ENCODE measurements around the gene UBE2V1.

UBE2V1 gene

GRCh38 chr20:50142812-50143211, 29.9 kb upstream of the UBE2V1 start:
- Histone ChIP-seq H3K18ac (ENCODE audit: low read length) (no peak overlapping the region), H3K4me1 (ENCODE audit: control insufficient read depth in 1 of 2, insufficient read depth in 2 of 2, low read length in 2 of 2) (peaks cover 41 to 52% of the 10 kb centered on the region in 2 experiments), H2AFZ (ENCODE audit: insufficient read depth, low read length, poor library complexity) (no peak overlapping the region), H2AK5ac (ENCODE audit: low read length) (no peak overlapping the region), H3K4ac (ENCODE audit: low read depth, low read length) (no peak overlapping the region), H3K36me3 (ENCODE audit: control insufficient read depth in 1 of 2, insufficient read depth in 2 of 2, low read length in 2 of 2) (peaks cover 67 to 71% of the 10 kb centered on the region in 2 experiments), H3K9me3 (ENCODE audit: insufficient read depth, low read depth, low read length) (peaks cover 2% of the 10 kb centered on the region), H2BK5ac (ENCODE audit: low read depth, low read length, poor library complexity) (no peak overlapping the region), H4K8ac (ENCODE audit: low read depth, low read length) (no peak overlapping the region), H4K91ac (ENCODE audit: low read depth, low read length) (no peak overlapping the region), H3K27me3 (ENCODE audit: insufficient read depth, low read length) (no peaks in the 10 kb centered on the region), H4K12ac (ENCODE audit: low read depth, low read length) (no peak overlapping the region), H3K79me2 (ENCODE audit: control insufficient read depth, insufficient read depth, low read length, poor library complexity) (peaks cover 35% of the 10 kb centered on the region), H3K79me1 (ENCODE audit: low read length) (peaks cover 5% of the 10 kb centered on the region), H2BK12ac (ENCODE audit: low read length) (no peak overlapping the region), H3K23ac (ENCODE audit: low read length) (no peak overlapping the region), H3K14ac (ENCODE audit: low read length) (no peak overlapping the region), H3K4me2 (ENCODE audit: low read length) (no peak overlapping the region), H3K4me3 (ENCODE audit: low read depth, low read length) (no peak overlapping the region), H3K27ac (ENCODE audit: low read depth, low read length) (no peak overlapping the region), H3K9ac (ENCODE audit: low read length) (no peak overlapping the region), H2BK120ac (ENCODE audit: insufficient read depth, low read length, poor library complexity) (no peak overlapping the region)
- peak; percentile 70 for DNase-seq
- WGBS (ENCODE audit: extremely low coverage, insufficient coverage, insufficient read length) = no CpG with 5 or more reads among the region's 6 CpGs

DNA sequence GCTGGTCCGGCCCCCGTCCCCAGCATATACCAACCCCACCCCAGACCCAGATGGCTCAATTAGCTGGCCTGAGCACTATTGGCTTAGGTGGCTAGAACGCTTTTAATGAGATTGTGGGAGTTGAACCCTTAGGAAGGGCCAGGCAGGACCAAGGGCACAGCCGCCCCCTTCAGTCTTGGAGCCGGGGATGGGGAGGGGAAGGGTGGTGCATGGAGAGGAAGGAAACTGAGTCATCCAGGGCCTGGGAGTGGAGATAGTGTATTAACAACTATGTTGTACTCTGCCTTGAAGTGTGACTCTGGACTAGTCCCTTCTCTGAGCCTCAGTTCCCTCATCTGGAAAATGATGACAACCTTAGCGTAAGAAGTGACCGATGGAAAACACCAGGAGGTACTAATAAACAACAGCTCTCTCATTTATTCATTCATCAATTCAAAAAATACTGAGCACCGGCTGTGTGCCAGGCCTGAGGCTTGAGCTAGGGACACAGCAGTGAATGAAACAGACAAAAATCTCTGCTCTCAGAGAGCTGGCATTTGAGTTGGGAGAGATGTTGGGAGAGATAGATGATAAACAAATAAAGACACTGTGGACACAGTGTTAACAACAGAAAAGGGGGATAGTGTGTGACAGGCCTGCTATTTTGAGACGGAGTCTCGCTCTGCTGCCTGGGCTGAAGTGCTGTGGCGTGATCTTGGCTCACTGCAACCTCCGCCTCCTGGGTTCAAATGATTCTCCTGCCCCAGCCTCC, 29.0 kb upstream of the UBE2V1 start:
- Histone ChIP-seq H3K23ac (ENCODE audit: low read length) (no peak overlapping the region), H3K9me3 (ENCODE audit: insufficient read depth, low read depth, low read length) (peaks cover 2% of the 10 kb centered on the region)
- no CpG with 5 or more reads among the region's 12 CpGs for WGBS (ENCODE audit: extremely low coverage, insufficient coverage, insufficient read length)

DNA sequence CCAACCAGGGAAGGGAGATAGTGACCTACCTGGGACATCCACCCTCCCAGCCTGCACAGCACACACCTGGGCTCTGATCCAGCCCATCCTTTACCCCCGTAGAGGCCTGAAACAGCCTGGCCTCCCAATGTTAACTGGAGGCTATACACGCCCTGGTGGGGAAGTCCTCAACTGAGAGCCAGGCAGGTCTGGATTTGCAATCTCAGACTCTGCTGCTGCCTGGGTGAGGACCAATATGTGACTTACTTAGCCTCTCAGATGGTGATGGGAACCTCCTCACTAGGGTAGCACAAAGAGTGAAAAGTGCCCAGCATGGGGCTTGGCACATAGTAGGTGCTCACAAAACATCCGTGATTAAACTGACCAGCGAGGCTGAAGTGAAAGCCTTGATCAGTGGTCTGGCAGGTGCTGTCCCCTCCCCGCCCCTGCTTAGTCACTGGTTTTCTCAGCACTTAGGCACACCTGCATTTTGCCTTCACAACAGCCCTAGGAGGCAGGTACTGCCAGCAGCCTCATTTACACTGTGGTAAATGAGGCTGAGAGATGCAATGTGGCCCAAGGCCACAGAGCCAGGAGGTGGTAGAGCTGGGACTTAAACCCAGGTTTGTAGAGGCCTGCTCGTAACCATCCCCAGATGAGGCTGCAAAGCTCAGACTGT, 28.2 kb upstream of the UBE2V1 start:
- no peak overlapping the region for H2BK5ac ChIP-seq (ENCODE audit: low read depth, low read length, poor library complexity)
- no peak overlapping the region for H3K23ac ChIP-seq (ENCODE audit: low read length)
- no peak overlapping the region for H3K4me3 ChIP-seq (ENCODE audit: low read depth, low read length)
- H3K9ac ChIP-seq (ENCODE audit: low read length) = no peak overlapping the region
- H4K8ac ChIP-seq (ENCODE audit: low read depth, low read length) = no peak overlapping the region
- no peak overlapping the region for H4K91ac ChIP-seq (ENCODE audit: low read depth, low read length)
- H3K27me3 ChIP-seq (ENCODE audit: insufficient read depth, low read length) = no peaks in the 10 kb centered on the region
- H4K12ac ChIP-seq (ENCODE audit: low read depth, low read length) = no peak overlapping the region
- H2AFZ ChIP-seq (ENCODE audit: insufficient read depth, low read length, poor library complexity) = no peak overlapping the region
- no peak overlapping the region for H2AK5ac ChIP-seq (ENCODE audit: low read length)
- no CpG with 5 or more reads among the region's 6 CpGs for WGBS (ENCODE audit: extremely low coverage, insufficient coverage, insufficient read length)
- peaks cover 22% of the 10 kb centered on the region for H3K79me2 ChIP-seq (ENCODE audit: control insufficient read depth, insufficient read depth, low read length, poor library complexity)
- no peak overlapping the region for H2BK120ac ChIP-seq (ENCODE audit: insufficient read depth, low read length, poor library complexity)
- H3K27ac ChIP-seq (ENCODE audit: low read depth, low read length) = no peak overlapping the region
- DNase-seq = no peak
- H3K4me2 ChIP-seq (ENCODE audit: low read length) = no peak overlapping the region
- H3K18ac ChIP-seq (ENCODE audit: low read length) = no peak overlapping the region
- H3K4me1 ChIP-seq (ENCODE audit: control insufficient read depth in 1 of 2, insufficient read depth in 2 of 2, low read length in 2 of 2) = peaks cover 26 to 41% of the 10 kb centered on the region in 2 experiments
- H2BK12ac ChIP-seq (ENCODE audit: low read length) = no peak overlapping the region
- H3K79me1 ChIP-seq (ENCODE audit: low read length) = peaks cover 5% of the 10 kb centered on the region
- H3K36me3 ChIP-seq (ENCODE audit: control insufficient read depth in 1 of 2, insufficient read depth in 2 of 2, low read length in 2 of 2) = peaks cover 67 to 68% of the 10 kb centered on the region in 2 experiments
- H3K14ac ChIP-seq (ENCODE audit: low read length) = no peak overlapping the region
- H3K9me3 ChIP-seq (ENCODE audit: insufficient read depth, low read depth, low read length) = peaks cover 2% of the 10 kb centered on the region
- peak overlapping the region; percentile 59 for H3K4ac ChIP-seq (ENCODE audit: low read depth, low read length)

More for the DNA sequence above, 29.0 kb upstream of the UBE2V1 start:
- Histone ChIP-seq H2AFZ (ENCODE audit: insufficient read depth, low read length, poor library complexity) (no peak overlapping the region), H4K8ac (ENCODE audit: low read depth, low read length) (no peak overlapping the region), H3K18ac (ENCODE audit: low read length) (no peak overlapping the region), H3K36me3 (ENCODE audit: control insufficient read depth in 1 of 2, insufficient read depth in 2 of 2, low read length in 2 of 2) (peaks cover 69 to 71% of the 10 kb centered on the region in 2 experiments), H2AK5ac (ENCODE audit: low read length) (no peak overlapping the region), H2BK120ac (ENCODE audit: insufficient read depth, low read length, poor library complexity) (no peak overlapping the region), H3K27me3 (ENCODE audit: insufficient read depth, low read length) (no peaks in the 10 kb centered on the region), H2BK5ac (ENCODE audit: low read depth, low read length, poor library complexity) (no peak overlapping the region), H2BK12ac (ENCODE audit: low read length) (no peak overlapping the region), H3K14ac (ENCODE audit: low read length) (no peak overlapping the region), H3K4ac (ENCODE audit: low read depth, low read length) (peak overlapping the region; percentile 47), H3K79me1 (ENCODE audit: low read length) (peaks cover 5% of the 10 kb centered on the region), H3K9ac (ENCODE audit: low read length) (no peak overlapping the region), H4K12ac (ENCODE audit: low read depth, low read length) (no peak overlapping the region), H3K27ac (ENCODE audit: low read depth, low read length) (no peak overlapping the region), H3K4me2 (ENCODE audit: low read length) (no peak overlapping the region), H3K4me3 (ENCODE audit: low read depth, low read length) (no peak overlapping the region), H3K79me2 (ENCODE audit: control insufficient read depth, insufficient read depth, low read length, poor library complexity) (peaks cover 30% of the 10 kb centered on the region), H4K91ac (ENCODE audit: low read depth, low read length) (no peak overlapping the region), H3K4me1 (ENCODE audit: control insufficient read depth in 1 of 2, insufficient read depth in 2 of 2, low read length in 2 of 2) (peaks cover 35 to 49% of the 10 kb centered on the region in 2 experiments)
- no peak for DNase-seq

GRCh38 chr20:50140339-50140859, 27.4 kb upstream of the UBE2V1 start:
- Histone ChIP-seq H4K8ac (ENCODE audit: low read depth, low read length) (no peak overlapping the region), H2AFZ (ENCODE audit: insufficient read depth, low read length, poor library complexity) (no peak overlapping the region), H3K79me1 (ENCODE audit: low read length) (peaks cover 5% of the 10 kb centered on the region), H3K4me3 (ENCODE audit: low read depth, low read length) (no peak overlapping the region), H3K27ac (ENCODE audit: low read depth, low read length) (no peak overlapping the region), H3K18ac (ENCODE audit: low read length) (peak overlapping the region; percentile 33), H4K91ac (ENCODE audit: low read depth, low read length) (no peak overlapping the region), H2BK120ac (ENCODE audit: insufficient read depth, low read length, poor library complexity) (no peak overlapping the region), H3K36me3 (ENCODE audit: control insufficient read depth in 1 of 2, insufficient read depth in 2 of 2, low read length in 2 of 2) (peaks cover 66 to 67% of the 10 kb centered on the region in 2 experiments), H2BK5ac (ENCODE audit: low read depth, low read length, poor library complexity) (no peak overlapping the region), H3K14ac (ENCODE audit: low read length) (no peak overlapping the region), H3K4me1 (ENCODE audit: control insufficient read depth in 1 of 2, insufficient read depth in 2 of 2, low read length in 2 of 2) (peaks cover 26 to 39% of the 10 kb centered on the region in 2 experiments), H3K23ac (ENCODE audit: low read length) (no peak overlapping the region), H3K9ac (ENCODE audit: low read length) (no peak overlapping the region), H3K79me2 (ENCODE audit: control insufficient read depth, insufficient read depth, low read length, poor library complexity) (peaks cover 17% of the 10 kb centered on the region), H3K4me2 (ENCODE audit: low read length) (no peak overlapping the region), H2AK5ac (ENCODE audit: low read length) (no peak overlapping the region), H3K9me3 (ENCODE audit: insufficient read depth, low read depth, low read length) (peaks cover 2% of the 10 kb centered on the region), H3K4ac (ENCODE audit: low read depth, low read length) (peak overlapping the region; percentile 60), H4K12ac (ENCODE audit: low read depth, low read length) (no peak overlapping the region), H3K27me3 (ENCODE audit: insufficient read depth, low read length) (no peaks in the 10 kb centered on the region), H2BK12ac (ENCODE audit: low read length) (no peak overlapping the region)
- no CpG with 5 or more reads among the region's 11 CpGs for whole genome bisulfite sequencing (ENCODE audit: extremely low coverage, insufficient coverage, insufficient read length)
- DNase-seq = no peak
